Daoy (cell line): ENCODE measurements around the gene PGA5. TPM values are rescaled to one million over a fixed set of nuclear protein-coding genes. Genes with fewer than 3 reads are reported as not detected.

ENCODE experiments used
- DNase-seq: peaks from one replicate; pipeline ENCODE4 v3.0.0-alpha.2; 2015; ENCODE audit warnings: low read depth
- total RNA-seq: library from RNA; depleted of rRNA; stranded (reverse); fragments of >200 nt; shearing (Covaris generic); gene quantifications from 2 replicates; pipeline ENCODE4 v1.2.3, GENCODE V29; 2014

Gene PGA5
- total RNA-seq, 1 experiment from 2014 or later = not detected

DNA sequence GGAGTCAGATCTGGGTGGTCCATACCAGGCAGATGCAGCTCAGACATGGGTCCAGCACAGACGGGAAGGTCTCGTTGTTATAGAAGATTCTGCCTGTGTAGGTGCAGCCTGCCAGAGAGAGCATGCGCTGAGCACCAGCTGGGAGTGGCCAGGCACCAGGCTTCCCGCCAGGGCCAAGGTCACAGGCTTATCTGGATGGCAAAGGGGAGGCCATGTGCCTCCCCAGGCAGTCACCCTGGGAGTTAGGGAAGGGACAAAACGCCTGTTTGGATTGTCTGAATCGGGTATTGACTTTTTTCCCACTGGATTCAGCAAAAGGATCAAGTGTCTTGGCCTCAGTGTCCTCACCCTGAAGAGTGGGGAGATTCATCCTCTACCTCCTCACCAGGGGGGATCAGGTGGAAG, 26.5 kb downstream of the PGA5 start:
- DNase-seq = no peak

- no peak for DNase-seq
Measured at GRCh38 chr11:61268588-61269250, 27.7 kb downstream of the PGA5 start.

- DNase-seq = no peak
Measured at GRCh38 chr11:61270354-61271076, 29.5 kb downstream of the PGA5 start.

GRCh38 chr11:61272731-61273130, 31.8 kb downstream of the PGA5 start:
- no peak for DNase-seq

GRCh38 chr11:61273178-61274078, 32.5 kb downstream of the PGA5 start:
- DNase-seq = no peak

- no peak for DNase-seq
Measured at GRCh38 chr11:61274084-61274483, 33.1 kb downstream of the PGA5 start.

DNA sequence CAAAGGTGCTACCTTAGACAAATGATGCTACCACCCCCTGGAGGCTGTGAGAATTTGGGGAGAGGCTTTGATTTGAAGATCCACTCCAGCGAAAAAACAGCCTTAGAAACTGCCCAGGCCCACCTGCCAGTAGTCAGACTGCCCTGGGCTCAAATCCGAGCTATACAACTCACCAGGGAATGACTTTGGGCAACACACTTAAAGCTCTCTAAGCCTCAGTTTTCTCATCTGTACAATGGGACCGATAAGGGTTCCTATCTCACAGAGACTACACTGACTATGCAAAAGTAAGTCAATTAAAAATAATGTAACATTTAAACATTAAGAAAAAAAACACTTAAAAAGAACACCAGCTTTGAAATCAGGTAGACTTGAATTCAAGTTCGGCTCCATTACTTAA, 34.2 kb downstream of the PGA5 start:
- DNase-seq = no peak

GRCh38 chr11:61277186-61278000, 36.4 kb downstream of the PGA5 start:
- DNase-seq = no peak

DNA sequence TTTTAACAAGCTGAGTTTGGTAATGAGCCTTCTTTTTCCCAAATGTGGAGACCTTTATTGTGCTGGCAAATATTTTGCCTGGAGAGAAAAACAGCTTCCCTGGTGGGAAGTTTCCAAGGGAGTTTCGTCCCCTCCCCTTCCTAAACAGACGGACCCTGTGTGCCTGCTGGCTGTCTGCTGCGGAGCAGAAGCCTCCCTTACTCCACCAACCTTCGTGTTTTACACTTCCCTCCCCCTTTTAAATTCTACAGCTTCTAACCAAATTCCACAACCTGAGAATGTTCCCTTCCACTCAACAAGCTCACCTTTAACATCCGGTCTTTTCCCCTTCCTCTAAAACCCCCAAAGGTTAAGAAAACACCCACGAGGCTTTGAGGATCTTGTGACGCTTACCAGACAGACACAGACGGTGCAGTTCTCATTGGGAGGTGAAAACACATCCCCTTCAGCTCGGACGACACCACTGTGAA, 37.1 kb downstream of the PGA5 start:
- DNase-seq = no peak

- DNase-seq = peak; percentile 21
Measured at GRCh38 chr11:61279934-61280659, 39.1 kb downstream of the PGA5 start.

DNA sequence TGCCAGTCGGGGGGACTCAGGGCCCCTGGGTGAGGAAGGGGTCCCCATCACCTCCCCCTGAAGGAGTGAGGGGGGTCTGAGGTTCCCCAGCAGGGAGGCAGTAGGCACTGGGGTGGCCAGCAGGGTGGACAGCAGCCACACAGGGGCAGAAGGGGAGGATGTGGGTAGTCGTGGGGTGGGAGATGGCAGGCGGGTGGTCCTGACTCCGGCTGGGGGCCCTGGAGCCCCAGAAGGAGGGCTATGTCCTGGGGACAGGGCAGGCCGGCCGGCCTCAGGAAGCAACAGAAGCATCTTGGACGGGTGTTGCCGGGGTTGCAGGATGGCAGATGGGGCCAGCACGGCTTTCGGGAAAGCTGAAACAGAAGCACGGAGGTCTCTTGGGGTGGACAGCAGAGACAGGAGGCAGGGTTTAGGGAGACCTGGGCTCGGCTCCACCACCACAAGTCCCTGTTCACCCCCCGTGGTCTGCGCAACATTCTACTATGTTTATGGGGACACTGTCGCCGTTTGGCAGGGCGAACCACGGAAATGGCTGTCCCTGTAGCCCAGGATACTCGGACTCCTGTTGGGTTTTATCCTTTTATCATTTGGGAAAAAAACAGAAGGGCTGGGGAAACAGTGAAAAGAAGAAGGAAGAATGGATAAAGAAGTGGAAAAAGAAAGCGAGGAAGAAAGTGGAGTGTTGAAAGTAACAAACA, 40.1 kb downstream of the PGA5 start:
- no peak for DNase-seq

DNA sequence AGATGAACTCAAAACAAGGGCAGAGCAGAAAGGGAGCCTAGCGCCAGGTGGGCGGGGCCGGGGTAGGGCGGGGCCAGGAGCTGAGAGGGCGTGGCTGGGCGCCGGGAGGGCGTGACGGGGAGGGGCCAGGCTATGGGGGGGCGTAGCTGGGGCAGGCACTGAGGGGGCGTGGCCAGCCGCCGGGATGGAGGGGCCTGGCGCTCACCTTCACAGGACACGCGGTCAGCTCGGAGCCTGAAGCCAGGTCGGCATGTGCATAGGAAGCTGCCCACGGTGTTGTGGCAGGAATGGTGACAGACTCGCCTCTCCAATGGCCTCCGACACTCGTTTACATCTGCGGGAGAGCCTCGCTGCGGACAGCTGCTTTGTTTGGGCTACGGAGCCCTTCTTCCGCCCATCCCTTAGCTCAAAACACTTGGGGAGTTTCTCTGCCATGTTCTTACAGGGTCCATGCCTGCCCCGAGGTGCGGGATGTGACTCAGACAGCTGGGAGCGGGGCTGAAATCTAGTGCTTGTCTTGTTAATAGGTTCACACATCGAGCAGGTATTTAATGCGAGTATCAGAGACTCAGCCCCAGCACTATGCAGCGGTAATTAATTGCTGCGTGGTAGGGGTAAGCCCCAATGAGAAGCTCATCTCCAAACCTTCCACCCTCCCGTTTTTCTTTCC, 40.7 kb downstream of the PGA5 start:
- DNase-seq = peak; percentile 54

GRCh38 chr11:61283613-61284012, 42.6 kb downstream of the PGA5 start:
- no peak for DNase-seq

DNA sequence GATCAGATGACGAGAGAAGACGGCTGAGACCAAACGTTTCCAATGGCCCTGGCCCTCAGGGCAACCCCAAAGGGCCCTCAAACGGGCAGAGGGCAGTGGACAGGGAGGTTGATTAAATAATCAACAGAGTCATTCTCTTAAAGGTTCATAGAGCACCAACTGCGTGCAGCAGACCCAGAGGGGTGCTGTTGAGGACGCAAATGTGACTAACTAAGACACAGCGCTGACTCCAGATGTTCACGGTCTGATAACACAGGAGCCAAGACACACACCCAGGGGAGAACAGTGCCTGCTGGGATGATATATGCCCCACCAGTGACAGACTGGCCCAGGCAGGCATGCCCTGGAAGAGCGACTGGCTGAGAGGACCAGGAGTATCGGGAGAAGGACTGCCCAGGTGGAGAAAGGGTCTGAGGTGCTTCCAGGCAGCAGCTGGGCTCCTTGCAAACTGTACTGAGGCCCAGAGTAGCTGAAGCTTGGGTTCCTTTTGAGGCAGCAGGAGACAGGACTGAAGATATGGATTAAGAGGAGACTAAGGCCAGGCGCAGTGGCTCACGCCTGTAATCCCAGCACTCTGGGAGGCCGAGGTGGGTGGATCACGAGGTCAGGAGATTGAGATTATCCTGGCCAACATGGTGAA, 46.5 kb downstream of the PGA5 start:
- no peak for DNase-seq

DNA sequence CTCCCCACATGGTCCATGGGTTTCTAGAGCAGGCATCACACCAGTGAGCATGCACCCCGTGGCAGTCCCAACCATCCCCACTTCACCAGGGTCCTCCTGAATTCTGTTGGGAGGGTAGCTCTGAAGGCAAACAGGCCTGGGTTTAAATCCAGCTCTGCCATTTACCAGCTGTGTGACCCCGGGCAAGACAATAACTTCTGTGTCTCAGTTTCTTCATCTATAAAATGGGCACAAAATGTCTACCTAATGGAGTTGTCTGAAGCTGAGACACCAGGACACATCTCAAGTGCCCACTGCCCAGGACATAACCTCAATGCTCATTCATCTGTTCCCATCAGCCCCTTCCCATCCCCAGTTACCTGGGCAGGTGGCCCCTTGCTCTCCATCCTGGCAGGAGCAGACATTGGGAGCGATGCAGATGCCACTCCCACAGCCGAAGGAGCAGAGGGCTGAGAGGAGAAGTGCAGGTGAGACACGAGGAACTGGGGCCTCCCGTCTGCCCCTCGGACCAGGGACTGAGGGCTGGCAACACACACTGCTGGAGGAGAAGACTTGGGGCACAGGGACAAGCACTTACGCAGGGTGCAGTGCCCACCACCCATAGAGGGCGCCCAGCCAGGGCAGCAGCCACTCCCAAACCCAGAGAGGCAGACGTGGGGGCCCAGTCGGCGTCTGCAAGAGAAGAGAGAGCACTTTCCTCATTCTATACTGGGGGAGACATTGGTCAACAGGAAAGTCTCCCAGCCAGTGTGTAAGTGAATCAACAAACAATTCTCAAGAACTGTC, 50.1 kb downstream of the PGA5 start:
- no peak for DNase-seq

GRCh38 chr11:61292356-61292755, 51.4 kb downstream of the PGA5 start:
- DNase-seq = no peak

DNA sequence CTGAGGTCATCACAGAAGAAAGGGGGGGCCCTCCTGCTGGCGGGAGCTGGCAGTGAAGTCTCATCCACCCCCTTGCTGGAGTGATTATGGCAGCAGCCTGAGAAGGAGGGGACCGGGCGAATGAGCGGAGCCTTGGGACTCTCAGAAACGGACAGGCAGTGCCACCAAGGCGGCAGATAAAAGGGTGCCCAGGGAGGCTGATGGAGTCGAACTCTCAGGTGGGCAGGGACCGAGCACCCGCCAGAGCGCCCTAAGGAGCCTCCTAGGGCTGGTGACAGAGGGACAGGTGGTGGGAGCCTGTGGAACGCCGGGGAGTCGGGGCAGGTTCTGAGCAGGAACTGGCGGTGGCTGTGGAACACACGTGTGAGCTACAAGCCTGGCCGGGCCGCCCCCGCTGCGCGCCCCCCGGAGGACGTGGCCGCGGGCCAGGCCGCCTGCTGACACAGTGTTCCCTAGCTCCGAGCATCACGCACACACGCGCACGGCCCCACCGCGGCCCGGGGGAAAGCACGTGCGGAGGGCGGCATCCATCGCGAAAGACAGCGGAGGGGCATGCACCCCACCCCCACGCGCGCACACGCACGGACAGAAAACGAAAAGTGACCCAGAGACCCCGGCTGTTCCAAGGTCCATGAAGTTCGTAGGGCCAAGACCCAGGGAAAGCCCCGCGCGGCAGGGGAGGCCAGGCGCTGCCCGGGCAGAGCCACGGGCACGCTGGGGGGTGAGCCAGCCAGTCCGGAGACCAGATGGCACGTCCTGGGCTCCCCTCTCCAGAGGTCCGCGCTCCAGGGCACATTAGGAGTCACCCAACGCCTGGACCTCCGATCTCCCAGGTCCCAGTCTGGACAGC, 53.1 kb downstream of the PGA5 start:
- peak; percentile 51 for DNase-seq
